Hepatocyte (in vitro differentiated cells): ENCODE results near the gene PDZD8. TPM values are rescaled to one million over a fixed set of nuclear protein-coding genes. Genes with fewer than 3 reads are reported as not detected.
A peak's percentile ranks its signal among the peaks of the same experiment; 100 is the strongest.

ENCODE experiments used
- DNase-seq: peaks from one replicate; pipeline ENCODE4 v3.0.0-alpha.2; 2016; ENCODE audit warnings: low spot score
- H2AFZ ChIP-seq: fragments of 200-600 bp; sonication (generic); 2 replicates; pipeline ENCODE4 v1.6.0; 2016; ENCODE audit warnings: antibody characterized with exemption, mild to moderate bottlenecking
- H3K27ac ChIP-seq: fragments of 200-600 bp; sonication (generic); 2 replicates; pipeline ENCODE4 v1.5.1; 2016; ENCODE audit warnings: mild to moderate bottlenecking
- H3K27me3 ChIP-seq: fragments of 200-600 bp; sonication (generic); 2 replicates; pipeline ENCODE4 v1.6.1; 2016
- H3K36me3 ChIP-seq: fragments of 200-600 bp; sonication (generic); replicated peaks from 2 replicates; pipeline ENCODE4 v1.5.1; 2016; ENCODE audit warnings: low read depth; ENCODE audit not compliant: insufficient read depth
- H3K4me1 ChIP-seq: fragments of 200-600 bp; sonication (generic); 2 replicates; pipeline ENCODE4 v1.5.1; 2016; ENCODE audit warnings: mild to moderate bottlenecking, moderate library complexity; ENCODE audit not compliant: insufficient read depth
- H3K4me2 ChIP-seq: fragments of 200-600 bp; sonication (generic); 2 replicates; pipeline ENCODE4 v1.6.0; 2016
- H3K4me3 ChIP-seq: fragments of 200-600 bp; sonication (generic); 2 replicates; pipeline ENCODE4 v1.5.1; 2016; ENCODE audit warnings: mild to moderate bottlenecking
- H3K79me2 ChIP-seq: fragments of 200-600 bp; sonication (generic); 2 replicates; pipeline ENCODE4 v1.6.0; 2017; ENCODE audit warnings: mild to moderate bottlenecking
- H3K9me2 ChIP-seq: fragments of 200-600 bp; sonication (generic); replicated peaks from 2 replicates; pipeline ENCODE4 v1.6.0; 2017; ENCODE audit warnings: mild to moderate bottlenecking; ENCODE audit not compliant: insufficient read depth
- H3K9me3 ChIP-seq: fragments of 200-600 bp; sonication (generic); 2 replicates; pipeline ENCODE4 v1.5.1; 2016; ENCODE audit warnings: low read depth, mild to moderate bottlenecking
- H4K20me1 ChIP-seq: fragments of 200-600 bp; sonication (generic); 2 replicates; pipeline ENCODE4 v1.6.0; 2016; ENCODE audit warnings: mild to moderate bottlenecking; ENCODE audit not compliant: insufficient read depth, poor library complexity, severe bottlenecking
- EZH2 ChIP-seq: fragments of 200-600 bp; sonication (generic); IDR thresholded peaks from 2 replicates; pipeline ENCODE4 v1.6.1; 2016; ENCODE audit warnings: antibody characterized with exemption, mild to moderate bottlenecking, borderline replicate concordance
- EZH2phosphoT487 ChIP-seq: fragments of 200-600 bp; sonication (generic); IDR thresholded peaks from one replicate; pipeline ENCODE4 v1.6.1; 2018; ENCODE audit warnings: antibody characterized with exemption, mild to moderate bottlenecking, low read depth, moderate library complexity; ENCODE audit not compliant: unreplicated experiment, severe bottlenecking
- WGBS: methylation state at CpG from one replicate; pipeline ENCODE4 v1.1.6; 2016; ENCODE audit warnings: low lambda C conversion rate; ENCODE audit errors: missing lambda C conversion rate; 5-methylcytosine and 5-hydroxymethylcytosine counted together
- polyA plus RNA-seq: library from polyadenylated mRNA; unstranded; fragments of >200 nt; fragmentation: Nextera tagmentation; extraction: Ambion mirVana; gene quantifications from 2 replicates; pipeline ENCODE4 v1.2.1, GENCODE V29; 2016
- total RNA-seq: library from RNA; depleted of rRNA; stranded (reverse); fragments of >200 nt; gene quantifications from 2 replicates; pipeline ENCODE4 v1.2.3, GENCODE V29; 2014
- TF ChIP-seq, protein P1 (sequence below): fragments of 200-600 bp; sonication (generic); IDR thresholded peaks from 2 replicates; pipeline ENCODE4 v1.5.1; 2016; ENCODE audit warnings: antibody characterized with exemption, mild to moderate bottlenecking; ENCODE audit not compliant: poor library complexity

PDZD8 gene, protein sequence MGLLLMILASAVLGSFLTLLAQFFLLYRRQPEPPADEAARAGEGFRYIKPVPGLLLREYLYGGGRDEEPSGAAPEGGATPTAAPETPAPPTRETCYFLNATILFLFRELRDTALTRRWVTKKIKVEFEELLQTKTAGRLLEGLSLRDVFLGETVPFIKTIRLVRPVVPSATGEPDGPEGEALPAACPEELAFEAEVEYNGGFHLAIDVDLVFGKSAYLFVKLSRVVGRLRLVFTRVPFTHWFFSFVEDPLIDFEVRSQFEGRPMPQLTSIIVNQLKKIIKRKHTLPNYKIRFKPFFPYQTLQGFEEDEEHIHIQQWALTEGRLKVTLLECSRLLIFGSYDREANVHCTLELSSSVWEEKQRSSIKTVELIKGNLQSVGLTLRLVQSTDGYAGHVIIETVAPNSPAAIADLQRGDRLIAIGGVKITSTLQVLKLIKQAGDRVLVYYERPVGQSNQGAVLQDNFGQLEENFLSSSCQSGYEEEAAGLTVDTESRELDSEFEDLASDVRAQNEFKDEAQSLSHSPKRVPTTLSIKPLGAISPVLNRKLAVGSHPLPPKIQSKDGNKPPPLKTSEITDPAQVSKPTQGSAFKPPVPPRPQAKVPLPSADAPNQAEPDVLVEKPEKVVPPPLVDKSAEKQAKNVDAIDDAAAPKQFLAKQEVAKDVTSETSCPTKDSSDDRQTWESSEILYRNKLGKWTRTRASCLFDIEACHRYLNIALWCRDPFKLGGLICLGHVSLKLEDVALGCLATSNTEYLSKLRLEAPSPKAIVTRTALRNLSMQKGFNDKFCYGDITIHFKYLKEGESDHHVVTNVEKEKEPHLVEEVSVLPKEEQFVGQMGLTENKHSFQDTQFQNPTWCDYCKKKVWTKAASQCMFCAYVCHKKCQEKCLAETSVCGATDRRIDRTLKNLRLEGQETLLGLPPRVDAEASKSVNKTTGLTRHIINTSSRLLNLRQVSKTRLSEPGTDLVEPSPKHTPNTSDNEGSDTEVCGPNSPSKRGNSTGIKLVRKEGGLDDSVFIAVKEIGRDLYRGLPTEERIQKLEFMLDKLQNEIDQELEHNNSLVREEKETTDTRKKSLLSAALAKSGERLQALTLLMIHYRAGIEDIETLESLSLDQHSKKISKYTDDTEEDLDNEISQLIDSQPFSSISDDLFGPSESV
- total RNA-seq: 45.6 and 77.2 TPM in 2 replicates
- polyA plus RNA-seq: 10.5 and 12.9 TPM in 2 replicates

DNA sequence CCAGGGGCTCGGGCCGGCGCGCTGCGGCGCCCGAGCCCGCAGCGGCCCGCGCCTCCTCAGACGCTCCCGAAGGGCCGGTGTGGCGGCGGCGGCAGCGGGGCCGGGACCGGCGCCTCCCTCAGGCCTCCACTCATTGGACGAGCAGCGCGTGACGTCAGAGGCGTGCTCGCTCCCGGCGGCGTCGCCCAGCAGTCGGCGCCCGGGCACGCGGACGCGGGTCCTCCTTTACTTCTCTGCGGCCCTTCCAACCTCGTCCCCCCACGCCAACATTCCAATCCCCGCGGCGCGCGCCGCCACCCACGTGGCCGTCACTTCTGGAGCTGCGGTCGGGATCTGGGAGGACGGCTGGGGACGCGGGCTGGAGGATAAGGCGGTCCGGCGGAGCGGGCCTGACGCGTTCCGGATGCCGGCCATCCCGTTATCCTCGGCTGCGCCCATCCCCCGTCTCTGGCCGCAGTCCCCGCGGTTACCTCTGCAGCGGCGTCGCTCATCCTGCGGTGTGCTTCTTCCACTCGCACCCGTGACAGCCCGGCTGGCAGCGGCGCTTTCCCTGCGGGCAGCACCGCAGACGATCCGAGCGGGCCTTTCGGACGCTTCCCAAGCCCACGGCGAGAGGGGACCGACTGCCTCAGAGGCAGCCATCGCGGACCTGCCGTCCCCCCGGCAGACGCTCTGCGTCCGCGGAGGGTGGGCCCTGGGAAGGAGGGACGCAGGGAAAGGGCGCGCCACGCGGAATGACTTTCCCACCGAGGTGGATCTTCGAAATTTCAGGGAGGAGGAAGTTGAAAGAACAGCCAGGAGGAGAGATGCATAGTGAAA lies at the start of gene PDZD8:
PDZD8 (minus strand) TSS at position 81 of the 819 bp plus-strand sequence. CDS start 213 bp downstream, outside the sequence.
- H3K9me3 ChIP-seq: no peaks in the 10 kb centered on the region
- H3K79me2 ChIP-seq: peaks cover 44% of the 10 kb centered on the region
- H3K4me2 ChIP-seq: peak within 1 kb of the TSS; percentile 95
- no peaks in the 10 kb centered on the region for H3K36me3 ChIP-seq
- H3K4me3 ChIP-seq: peak within 1 kb of the TSS; percentile 83
- under 1% methylated on average over 95 of the region's 103 CpGs for WGBS
- no peaks in the 10 kb centered on the region for H3K9me2 ChIP-seq
- H3K27ac ChIP-seq: peak within 1 kb of the TSS; percentile 98
- peaks cover 8% of the 10 kb centered on the region for H3K27me3 ChIP-seq
- peak; percentile 98 for DNase-seq
- peaks cover 39% of the 10 kb centered on the region for H4K20me1 ChIP-seq
- TF ChIP-seq, protein P1, sequence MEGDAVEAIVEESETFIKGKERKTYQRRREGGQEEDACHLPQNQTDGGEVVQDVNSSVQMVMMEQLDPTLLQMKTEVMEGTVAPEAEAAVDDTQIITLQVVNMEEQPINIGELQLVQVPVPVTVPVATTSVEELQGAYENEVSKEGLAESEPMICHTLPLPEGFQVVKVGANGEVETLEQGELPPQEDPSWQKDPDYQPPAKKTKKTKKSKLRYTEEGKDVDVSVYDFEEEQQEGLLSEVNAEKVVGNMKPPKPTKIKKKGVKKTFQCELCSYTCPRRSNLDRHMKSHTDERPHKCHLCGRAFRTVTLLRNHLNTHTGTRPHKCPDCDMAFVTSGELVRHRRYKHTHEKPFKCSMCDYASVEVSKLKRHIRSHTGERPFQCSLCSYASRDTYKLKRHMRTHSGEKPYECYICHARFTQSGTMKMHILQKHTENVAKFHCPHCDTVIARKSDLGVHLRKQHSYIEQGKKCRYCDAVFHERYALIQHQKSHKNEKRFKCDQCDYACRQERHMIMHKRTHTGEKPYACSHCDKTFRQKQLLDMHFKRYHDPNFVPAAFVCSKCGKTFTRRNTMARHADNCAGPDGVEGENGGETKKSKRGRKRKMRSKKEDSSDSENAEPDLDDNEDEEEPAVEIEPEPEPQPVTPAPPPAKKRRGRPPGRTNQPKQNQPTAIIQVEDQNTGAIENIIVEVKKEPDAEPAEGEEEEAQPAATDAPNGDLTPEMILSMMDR: no peak
- TF ChIP-seq EZH2phosphoT487 (no peak), EZH2 (no peak)
- peaks cover 20% of the 10 kb centered on the region for H3K4me1 ChIP-seq
- H2AFZ ChIP-seq: peak within 1 kb of the TSS; percentile 94

DNA sequence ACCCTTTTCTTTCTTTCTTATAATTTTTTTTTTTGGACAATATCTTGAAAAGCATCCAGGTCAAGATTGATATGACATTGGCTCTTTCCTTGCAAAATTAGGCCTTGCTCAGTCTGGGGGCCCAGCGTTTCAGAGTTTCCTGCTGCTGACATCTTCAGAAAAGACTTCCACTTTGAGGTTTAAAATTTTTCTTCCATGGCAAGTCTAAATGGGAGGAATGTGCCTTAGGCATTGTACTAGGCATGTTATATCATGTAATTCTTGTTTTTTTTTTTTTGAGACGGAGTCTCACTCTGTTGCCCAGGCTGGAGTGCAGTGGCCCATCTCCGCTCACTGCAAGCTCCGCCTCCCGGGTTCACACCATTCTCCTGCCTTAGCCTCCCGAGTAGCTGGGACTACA lies 48.9 kb upstream of the PDZD8 start:
- TF ChIP-seq EZH2: no peak
- TF ChIP-seq EZH2phosphoT487: no peak
- TF ChIP-seq, protein P1: no peak
- H2AFZ ChIP-seq: no peak overlapping the region

DNA sequence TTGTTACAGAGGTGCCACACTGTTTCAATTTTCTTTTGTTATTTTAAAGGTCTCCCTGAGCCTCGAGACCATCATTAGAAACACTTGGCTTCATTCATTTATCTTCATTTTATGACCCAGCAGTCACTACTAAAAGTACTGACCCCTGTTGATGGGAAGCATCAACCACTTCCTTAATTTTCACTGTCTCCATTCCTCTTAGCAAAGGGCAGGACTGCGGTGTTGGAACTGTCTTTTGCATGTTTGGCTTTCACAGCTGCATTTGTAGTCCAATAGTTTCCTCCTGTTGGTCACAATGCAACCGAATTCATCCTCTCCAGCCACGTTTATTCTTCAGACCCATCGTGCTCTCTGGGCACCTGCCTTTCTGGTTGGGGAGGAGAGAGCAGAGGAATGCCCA lies 46.7 kb upstream of the PDZD8 start:
- Histone ChIP-seq H3K79me2 (no peaks in the 10 kb centered on the region), H3K9me2 (no peaks in the 10 kb centered on the region), H4K20me1 (no peaks in the 10 kb centered on the region), H3K36me3 (no peaks in the 10 kb centered on the region), H3K4me2 (no peak overlapping the region), H2AFZ (no peak overlapping the region), H3K27me3 (no peaks in the 10 kb centered on the region), H3K4me3 (no peak overlapping the region), H3K4me1 (peaks cover 4% of the 10 kb centered on the region), H3K27ac (no peak overlapping the region), H3K9me3 (no peaks in the 10 kb centered on the region)
- TF ChIP-seq EZH2phosphoT487: no peak
- TF ChIP-seq EZH2: no peak
- TF ChIP-seq, protein P1: no peak
- no peak for DNase-seq
- WGBS: 91% methylated on average over 5 of the region's 5 CpGs

More for the DNA sequence above, 48.9 kb upstream of the PDZD8 start:
- H3K79me2 ChIP-seq: no peaks in the 10 kb centered on the region
- H3K4me1 ChIP-seq: peaks cover 4% of the 10 kb centered on the region
- H4K20me1 ChIP-seq: no peaks in the 10 kb centered on the region
- H3K4me2 ChIP-seq: no peak overlapping the region
- no peak overlapping the region for H3K27ac ChIP-seq
- no peak for DNase-seq
- no peaks in the 10 kb centered on the region for H3K27me3 ChIP-seq
- H3K36me3 ChIP-seq: no peaks in the 10 kb centered on the region
- WGBS: 93% methylated on average over 5 of the region's 6 CpGs
- no peaks in the 10 kb centered on the region for H3K9me2 ChIP-seq
- H3K4me3 ChIP-seq: no peak overlapping the region
- no peaks in the 10 kb centered on the region for H3K9me3 ChIP-seq
